GM23338 (cell line): Measurements from ENCODE around the gene JAM3. TPM values are rescaled to one million over a fixed set of nuclear protein-coding genes. Genes with fewer than 3 reads are reported as not detected.

Source experiments
- ATAC-seq: fragments of 200-7000 bp; cut with Tn5 transposase; 3 replicates; pipeline ENCODE4 v1.9.1; 2020
- DNase-seq: peaks from one replicate; pipeline ENCODE4 v3.0.0-alpha.2; 2015; ENCODE audit warnings: low spot score
- H2AFZ ChIP-seq: fragments of 200-600 bp; sonication (generic); 2 replicates; pipeline ENCODE4 v1.8.0; 2016; ENCODE audit warnings: antibody characterized with exemption, mild to moderate bottlenecking, moderate library complexity
- H3F3A ChIP-seq: fragments of 200-600 bp; sonication (generic); replicated peaks from 2 replicates; pipeline ENCODE4 v1.8.0; 2017; ENCODE audit warnings: antibody characterized with exemption, mixed run types, low read depth
- H3K27ac ChIP-seq: fragments of 200-600 bp; sonication (generic); 2 replicates; pipeline ENCODE4 v1.6.1; 2016; ENCODE audit warnings: low read depth
- H3K27me3 ChIP-seq: fragments of 200-600 bp; sonication (generic); 2 replicates; pipeline ENCODE4 v1.8.0; 2016; ENCODE audit warnings: mild to moderate bottlenecking, mixed run types, moderate library complexity; ENCODE audit not compliant: insufficient read depth
- H3K36me3 ChIP-seq: fragments of 200-600 bp; sonication (generic); 2 replicates; pipeline ENCODE4 v1.8.0; 2016; ENCODE audit warnings: mild to moderate bottlenecking; ENCODE audit not compliant: insufficient read depth
- H3K4me1 ChIP-seq: fragments of 200-600 bp; sonication (generic); 2 replicates; pipeline ENCODE4 v1.8.0; 2016; ENCODE audit warnings: mild to moderate bottlenecking, moderate library complexity; ENCODE audit not compliant: insufficient read depth
- H3K4me2 ChIP-seq: fragments of 200-600 bp; sonication (generic); 2 replicates; pipeline ENCODE4 v1.7.1; 2017; ENCODE audit warnings: mixed run types
- H3K4me3 ChIP-seq: fragments of 200-600 bp; sonication (generic); 2 replicates; pipeline ENCODE4 v1.6.1; 2016; ENCODE audit warnings: mixed run types
- H3K79me2 ChIP-seq: fragments of 200-600 bp; sonication (generic); replicated peaks from 2 replicates; pipeline ENCODE4 v1.8.0; 2017; ENCODE audit warnings: mild to moderate bottlenecking; ENCODE audit not compliant: insufficient read depth
- H3K9me2 ChIP-seq: fragments of 200-600 bp; sonication (generic); 2 replicates; pipeline ENCODE4 v1.8.0; 2017; ENCODE audit not compliant: insufficient read depth
- H4K20me1 ChIP-seq: fragments of 200-600 bp; sonication (generic); replicated peaks from 2 replicates; pipeline ENCODE4 v1.8.0; 2017; ENCODE audit warnings: mild to moderate bottlenecking; ENCODE audit not compliant: insufficient read depth
- H3K27ac Mint-ChIP-seq: 2 replicates; pipeline ENCODE4 v1.8.0; 2020; ENCODE audit warnings: inconsistent platforms, mild to moderate bottlenecking, moderate library complexity, mixed read lengths
- H3K27me3 Mint-ChIP-seq: 3 replicates; pipeline ENCODE4 v1.8.0; 2022; ENCODE audit warnings: low read depth, mild to moderate bottlenecking, moderate library complexity, mixed read lengths, inconsistent platforms; ENCODE audit not compliant: insufficient read depth, poor library complexity
- H3K36me3 Mint-ChIP-seq: 3 replicates; pipeline ENCODE4 v1.8.0; 2021; ENCODE audit warnings: low read depth, mild to moderate bottlenecking, inconsistent platforms, moderate library complexity, mixed read lengths
- H3K4me1 Mint-ChIP-seq: 3 replicates; pipeline ENCODE4 v1.8.0; 2020; ENCODE audit warnings: mild to moderate bottlenecking, inconsistent platforms, mixed read lengths
- H3K4me3 Mint-ChIP-seq: 3 replicates; pipeline ENCODE4 v1.8.0; 2021; ENCODE audit warnings: moderate library complexity, mild to moderate bottlenecking, inconsistent platforms, mixed read lengths
- H3K9me3 Mint-ChIP-seq: 3 replicates; pipeline ENCODE4 v1.8.0; 2020; ENCODE audit warnings: moderate library complexity, mild to moderate bottlenecking, inconsistent platforms, mixed read lengths
- CREB1 ChIP-seq: fragments of 250-450 bp; sonication (Bioruptor Pico); IDR thresholded peaks from 2 replicates; pipeline ENCODE4 v1.5.0; 2020; ENCODE audit warnings: low read depth, mild to moderate bottlenecking, moderate library complexity
- CTCF ChIP-seq, 2 experiments: fragments of 200-600 bp in 1 of 2; sonication (generic) in 1 of 2; conservative IDR thresholded peaks; 2 replicates each; pipeline versions ENCODE4 v1.5.1 to v1.6.1; 2016 to 2017; ENCODE audit warnings: antibody characterized with exemption in 2 of 2, low read depth in 2 of 2, mild to moderate bottlenecking in 2 of 2, moderate library complexity in 1 of 2
- ETS1 ChIP-seq: IDR thresholded peaks from 2 replicates; pipeline ENCODE4 v1.6.1; 2016; ENCODE audit warnings: antibody characterized with exemption
- EZH2 ChIP-seq: fragments of 200-600 bp; sonication (generic); IDR thresholded peaks from one replicate; pipeline ENCODE4 v1.8.0; 2017; ENCODE audit warnings: antibody characterized with exemption, mild to moderate bottlenecking, low read depth; ENCODE audit not compliant: unreplicated experiment
- EZH2phosphoT487 ChIP-seq: fragments of 200-600 bp; sonication (generic); IDR thresholded peaks from one replicate; pipeline ENCODE4 v1.8.1; 2018; ENCODE audit warnings: antibody characterized with exemption; ENCODE audit not compliant: unreplicated experiment
- JUNB ChIP-seq: IDR thresholded peaks from one replicate; pipeline ENCODE4 v1.6.1; 2016; ENCODE audit warnings: antibody characterized with exemption; ENCODE audit not compliant: unreplicated experiment
- NANOG ChIP-seq: IDR thresholded peaks from 2 replicates; pipeline ENCODE4 v1.6.1; 2016; ENCODE audit warnings: antibody characterized with exemption, borderline replicate concordance
- POLR2AphosphoS5 ChIP-seq: IDR thresholded peaks from 2 replicates; pipeline ENCODE4 v1.6.1; 2016; ENCODE audit warnings: antibody characterized with exemption, low read depth
- REST ChIP-seq: IDR thresholded peaks from one replicate; pipeline ENCODE4 v1.6.1; 2018; ENCODE audit warnings: antibody characterized with exemption; ENCODE audit not compliant: unreplicated experiment
- ZNF114 ChIP-seq: fragments of 250-450 bp; sonication (Bioruptor Pico); IDR thresholded peaks from 2 replicates; pipeline ENCODE4 v1.5.0; 2020; ENCODE audit warnings: mild to moderate bottlenecking, moderate library complexity
- ZNF331 ChIP-seq: fragments of 250-450 bp; sonication (Bioruptor Pico); IDR thresholded peaks from 2 replicates; pipeline ENCODE4 v1.5.0; 2020; ENCODE audit warnings: low read depth, mild to moderate bottlenecking, moderate library complexity
- polyA plus RNA-seq: library from polyadenylated mRNA; unstranded; fragments of >200 nt; fragmentation: Nextera tagmentation; extraction: Ambion mirVana; gene quantifications from 2 replicates; pipeline ENCODE4 v1.2.1, GENCODE V29; 2016
- total RNA-seq: library from RNA; depleted of rRNA; stranded (reverse); fragments of >200 nt; shearing (Covaris generic); gene quantifications from 2 replicates; pipeline ENCODE4 v1.2.3, GENCODE V29; 2014

JAM3 gene
- total and polyA plus RNA-seq, 2 experiments from 2014 or later = 14.1 to 41.5 TPM

- Mint-ChIP-seq H3K4me1 (peaks cover 8% of the 10 kb centered on the region; the same call in 2 of the 3 replicates), H3K27ac (peak overlapping the region; percentile 25; the same call in 1 of the 2 replicates), H3K9me3 (no peaks in the 10 kb centered on the region; the same call in 2 of the 3 replicates), H3K27me3 (no peaks in the 10 kb centered on the region), H3K36me3 (peaks cover 8% of the 10 kb centered on the region), H3K4me3 (no peak overlapping the region)
- Histone ChIP-seq H3K79me2 (0 out of 2 replicates have a peak, but pooled peaks cover 7% of the 10 kb centered on the region), H3K27me3 (no peaks in the 10 kb centered on the region), H4K20me1 (no peaks in the 10 kb centered on the region; the same call in 1 of the 2 replicates), H3K27ac (no peak overlapping the region), H3K9me2 (no peaks in the 10 kb centered on the region), H3K4me3 (no peak overlapping the region), H3F3A (no peaks in the 10 kb centered on the region), H3K4me1 (0 out of 2 replicates have a peak, but pooled peaks cover 4% of the 10 kb centered on the region), H2AFZ (no peak overlapping the region), H3K36me3 (no peaks in the 10 kb centered on the region), H3K4me2 (no peak overlapping the region)
- TF ChIP-seq CREB1 = no peak
- TF ChIP-seq ZNF114 = no peak
- no peak for TF ChIP-seq JUNB
- DNase-seq (no peak), ATAC-seq (no peak)
These were observed 62.9 kb downstream of the JAM3 start for GRCh38 chr11:134131628-134132244.

GRCh38 chr11:134132808-134133207 lies 63.9 kb downstream of the JAM3 start:
- Mint-ChIP-seq H3K36me3 (peaks cover 11% of the 10 kb centered on the region), H3K4me1 (peaks cover 8% of the 10 kb centered on the region; the same call in 2 of the 3 replicates), H3K27ac (no peak overlapping the region), H3K27me3 (no peaks in the 10 kb centered on the region), H3K4me3 (no peak overlapping the region), H3K9me3 (peaks cover 3% of the 10 kb centered on the region; the same call in 2 of the 3 replicates)
- Histone ChIP-seq H2AFZ (no peak overlapping the region), H3K36me3 (no peaks in the 10 kb centered on the region), H4K20me1 (no peaks in the 10 kb centered on the region), H3K9me2 (no peaks in the 10 kb centered on the region; the same call in 1 of the 2 replicates), H3F3A (no peaks in the 10 kb centered on the region), H3K4me1 (0 out of 2 replicates have a peak, but pooled peaks cover 2% of the 10 kb centered on the region), H3K4me2 (no peak overlapping the region), H3K27me3 (no peaks in the 10 kb centered on the region), H3K79me2 (0 out of 2 replicates have a peak, but pooled peaks cover 6% of the 10 kb centered on the region), H3K27ac (no peak overlapping the region), H3K4me3 (no peak overlapping the region)
- TF ChIP-seq JUNB (no peak), POLR2AphosphoS5 (no peak), EZH2phosphoT487 (no peak), ZNF331 (CRISPR knock-in tag) (no peak), ETS1 (no peak), EZH2 (no peak), NANOG (no peak)
- DNase-seq (no peak), ATAC-seq (no peak)

- Mint-ChIP-seq H3K9me3 (peaks cover 3% of the 10 kb centered on the region; the same call in 2 of the 3 replicates), H3K27me3 (no peaks in the 10 kb centered on the region), H3K4me3 (no peak overlapping the region), H3K36me3 (peaks cover 11% of the 10 kb centered on the region), H3K4me1 (peaks cover 2% of the 10 kb centered on the region; the same call in 1 of the 3 replicates), H3K27ac (no peak overlapping the region)
- H3K4me2 ChIP-seq = no peak overlapping the region
- ATAC-seq (no peak), DNase-seq (no peak)
- no peaks in the 10 kb centered on the region for H3K4me1 ChIP-seq
- H2AFZ ChIP-seq = no peak overlapping the region
- H3K9me2 ChIP-seq = no peaks in the 10 kb centered on the region; the same call in 1 of the 2 replicates
- peaks cover 2% of the 10 kb centered on the region; the same call in 1 of the 2 replicates for H4K20me1 ChIP-seq
- H3K27me3 ChIP-seq = no peaks in the 10 kb centered on the region
- no peaks in the 10 kb centered on the region for H3K36me3 ChIP-seq
- H3F3A ChIP-seq = peaks cover 5% of the 10 kb centered on the region; the same call in 1 of the 2 replicates
- H3K27ac ChIP-seq = no peak overlapping the region
- no peak overlapping the region for H3K4me3 ChIP-seq
- H3K79me2 ChIP-seq = 0 out of 2 replicates have a peak, but pooled peaks cover 10% of the 10 kb centered on the region
- TF ChIP-seq ZNF331 (CRISPR knock-in tag) (no peak), REST (no peak), CTCF (conservative IDR thresholded peaks at IDR 0.05; ENCODE audit: low read depth in 2 of 2) (no peak), JUNB (no peak), NANOG (no peak), CREB1 (no peak), ZNF114 (no peak)
These were observed 65.3 kb downstream of the JAM3 start for GRCh38 chr11:134134167-134134566.
